Iris pigment epithelial cell (primary cell): ENCODE data around the gene GLP2R.

ENCODE experiments used
- DNase-seq: peaks from one replicate; pipeline ENCODE4 v3.0.0-alpha.2; 2011; ENCODE audit warnings: low read depth

The GLP2R gene

GRCh38 chr17:9922012-9922848 is 96.5 kb downstream of the GLP2R start:
- no peak for DNase-seq

- peak; percentile 65 for DNase-seq
These were observed 99.0 kb downstream of the GLP2R start for GRCh38 chr17:9924735-9925191.

- no peak for DNase-seq
These were observed 99.7 kb downstream of the GLP2R start for GRCh38 chr17:9925457-9925856.

GRCh38 chr17:9926150-9926804 is 100.6 kb downstream of the GLP2R start:
- no peak for DNase-seq

DNA sequence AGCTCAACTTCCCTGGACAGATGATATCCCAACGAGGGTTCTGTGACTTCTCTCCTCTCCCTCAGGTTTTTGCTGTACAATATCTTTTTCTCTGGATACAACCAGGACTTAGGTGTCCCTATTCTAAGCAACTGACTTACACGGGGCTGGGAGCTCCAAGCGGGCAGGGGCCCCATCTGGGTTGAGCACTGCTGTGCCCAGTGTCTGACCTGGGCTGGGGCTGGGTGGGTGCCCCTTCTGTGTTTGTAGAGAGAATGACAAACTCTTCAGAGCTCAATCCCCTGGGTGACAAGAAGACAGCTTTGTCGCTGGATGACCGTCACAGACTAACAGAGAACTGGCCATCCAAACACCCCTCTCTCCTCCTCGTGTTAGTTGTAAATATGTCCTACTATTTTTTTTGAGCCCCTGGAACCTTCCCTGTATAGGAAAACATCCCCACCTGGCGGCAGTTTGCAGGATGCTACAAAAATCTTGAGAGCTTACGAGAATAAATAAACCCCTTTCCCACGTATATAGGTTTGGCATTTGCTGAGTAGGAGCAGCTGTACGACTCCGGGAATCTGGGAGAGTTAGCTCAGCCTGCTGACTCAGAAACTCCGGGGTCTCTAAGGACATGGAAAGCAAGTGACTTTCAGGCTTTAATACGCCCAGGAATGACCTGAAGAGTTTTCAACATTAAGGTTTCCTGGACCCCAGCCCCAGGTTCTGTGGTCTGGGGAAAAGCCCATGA is 103.0 kb downstream of the GLP2R start:
- DNase-seq = peak; percentile 83

DNA sequence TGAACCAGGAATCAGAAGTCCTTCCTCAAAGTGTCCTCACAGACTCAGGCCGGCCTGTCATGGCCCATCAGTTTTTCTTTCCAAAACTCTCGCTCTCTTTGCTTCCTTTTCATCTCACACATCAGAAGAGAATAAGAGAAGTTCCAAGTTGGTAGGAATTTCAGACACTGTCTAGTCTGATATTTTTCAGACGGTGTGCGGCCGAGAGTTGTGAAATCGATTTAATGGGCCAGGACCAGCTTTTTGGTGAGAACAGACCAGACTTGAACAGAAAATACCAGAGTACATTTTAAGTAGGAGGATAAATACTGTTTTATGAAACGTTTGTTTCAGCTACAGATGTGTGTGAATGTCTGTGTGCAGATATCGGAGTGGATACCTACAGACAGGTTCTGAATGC is 104.1 kb downstream of the GLP2R start:
- DNase-seq = no peak

DNA sequence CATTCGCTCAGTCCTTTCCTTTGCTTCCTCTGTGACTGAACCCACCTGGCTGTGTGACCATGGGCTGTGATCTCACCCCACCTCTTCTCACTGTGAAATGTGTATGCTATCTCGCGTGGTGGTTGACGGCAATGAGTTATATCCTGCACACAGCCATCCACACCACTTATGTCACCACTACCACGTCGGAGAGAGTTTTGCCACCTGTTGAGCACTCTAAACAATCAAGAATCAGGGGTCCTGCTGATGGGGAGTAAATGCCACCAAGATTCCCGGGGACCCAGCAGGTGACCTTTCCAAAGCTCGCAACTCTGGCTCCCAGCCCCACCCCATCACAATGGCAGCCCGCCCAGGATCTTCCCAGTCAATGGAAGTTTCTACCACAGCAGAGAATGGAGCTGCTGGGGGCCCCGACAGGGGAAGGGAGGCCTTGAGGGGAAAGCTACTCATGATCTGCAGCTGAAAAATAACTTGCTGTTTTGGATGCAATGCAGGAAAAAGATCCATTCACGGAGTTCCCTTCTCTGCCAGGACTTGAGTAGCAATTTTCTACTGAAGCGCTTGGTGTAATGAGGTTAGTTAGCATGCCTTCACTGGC is 105.5 kb downstream of the GLP2R start:
- DNase-seq = no peak

DNA sequence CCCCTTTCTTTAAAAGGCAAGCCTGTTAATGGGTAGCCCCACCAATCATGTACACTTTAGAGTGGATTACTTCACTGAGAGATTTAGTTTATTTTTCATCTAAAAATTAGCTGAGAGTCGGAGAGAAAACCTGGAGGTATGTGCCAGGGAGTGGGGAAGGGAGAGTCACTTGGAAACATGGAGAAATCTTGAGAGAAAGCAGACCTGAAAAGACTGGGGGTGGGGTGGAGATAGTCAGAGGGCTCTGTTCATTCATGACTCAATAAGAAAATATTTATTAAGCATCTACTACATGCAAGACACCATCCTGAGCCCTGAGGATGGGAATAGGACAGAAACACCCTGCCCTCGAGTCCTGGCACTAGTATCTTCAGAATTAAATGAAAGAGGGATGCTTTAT is 106.8 kb downstream of the GLP2R start:
- peak; percentile 34 for DNase-seq

GRCh38 chr17:9934331-9934730 is 108.6 kb downstream of the GLP2R start:
- no peak for DNase-seq

DNA sequence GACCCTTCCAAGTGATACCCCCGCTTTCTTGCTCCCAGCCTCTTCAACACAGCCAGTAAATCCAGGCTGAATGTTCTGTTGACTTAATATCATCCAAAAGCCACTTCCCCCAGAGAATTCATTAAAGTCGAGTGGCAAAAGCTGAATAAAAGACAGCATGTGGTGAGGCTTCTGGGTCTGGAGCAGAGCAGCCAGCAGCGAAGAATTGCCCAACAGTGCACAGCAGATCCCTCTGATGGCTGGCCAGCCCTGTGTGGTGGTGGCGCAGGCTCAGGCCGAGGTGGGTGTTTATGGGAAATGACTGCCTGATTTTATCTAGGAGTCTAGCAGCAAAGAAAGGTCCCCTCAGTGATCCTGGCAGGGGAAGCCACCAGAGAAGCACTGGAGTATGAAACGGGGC is 109.7 kb downstream of the GLP2R start:
- DNase-seq = peak; percentile 11

- no peak for DNase-seq
These were observed 110.4 kb downstream of the GLP2R start for GRCh38 chr17:9936095-9936494.

- DNase-seq = peak; percentile 45
These were observed 111.6 kb downstream of the GLP2R start for GRCh38 chr17:9937241-9937761.

DNA sequence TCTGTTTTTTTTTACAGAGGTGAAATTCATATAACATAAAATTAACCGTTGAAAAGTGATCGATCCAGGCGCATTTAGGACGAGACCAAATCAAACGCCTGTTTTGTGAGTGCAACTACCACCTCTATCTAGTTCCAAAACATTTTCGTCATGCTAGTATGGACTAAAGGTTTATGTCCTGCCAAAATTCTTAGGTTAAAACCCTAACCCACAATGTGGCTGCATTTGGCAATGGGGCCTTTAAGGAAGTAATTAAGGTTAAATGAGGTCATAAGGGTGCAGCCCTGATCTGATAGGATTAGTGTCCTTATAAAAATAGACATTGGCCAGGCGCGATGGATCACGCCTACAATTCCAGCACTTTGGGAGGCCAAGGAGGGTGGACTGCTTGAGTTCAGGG is 112.2 kb downstream of the GLP2R start:
- no peak for DNase-seq

GRCh38 chr17:9938764-9939163 is 113.0 kb downstream of the GLP2R start:
- DNase-seq = no peak

GRCh38 chr17:9940841-9941240 is 115.1 kb downstream of the GLP2R start:
- DNase-seq = no peak

DNA sequence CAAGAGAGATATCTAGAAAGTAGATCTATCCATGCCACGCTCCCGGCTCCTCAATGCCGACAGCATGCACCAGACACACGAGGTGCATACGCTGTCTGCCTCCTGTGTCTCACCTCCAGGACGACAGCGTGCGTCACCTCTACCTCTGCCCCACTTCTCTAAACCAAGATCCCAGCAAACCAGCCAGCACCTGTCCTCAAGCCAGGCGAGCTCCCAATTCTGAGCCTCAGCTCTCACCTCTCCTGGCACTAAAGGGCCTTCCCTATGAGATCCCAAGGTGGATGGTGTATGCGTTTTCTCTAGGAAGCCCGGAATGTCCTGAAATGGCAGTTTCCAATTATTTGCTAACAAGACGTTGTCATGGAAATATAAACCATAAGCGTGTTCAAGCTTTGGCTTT is 115.6 kb downstream of the GLP2R start:
- DNase-seq = no peak
